IMR-90 (cell line): Measurements from ENCODE around the gene NKAPL.

Source experiments
- CTCF ChIP-seq: conservative IDR thresholded peaks from 2 replicates; pipeline ENCODE4 v1.5.1; 2012; ENCODE audit warnings: mild to moderate bottlenecking, low read depth, low read length, improper control_type of control experiment
- POLR2A ChIP-seq: IDR thresholded peaks from 2 replicates; pipeline ENCODE4 v1.6.1; 2012; ENCODE audit warnings: mild to moderate bottlenecking, low read depth, low read length

- TF ChIP-seq CTCF = no peak
- TF ChIP-seq POLR2A = no peak
These were observed 8.6 kb downstream of the NKAPL start for GRCh38 chr6:28267695-28268059.
